Peyer's patch (tissue), 4 donors: ENCODE results near the gene PDE4D. TPM values are rescaled to one million over a fixed set of nuclear protein-coding genes. Genes with fewer than 3 reads are reported as not detected.

Source experiments
- DNase-seq, 3 donors: peaks; one replicate each; pipeline ENCODE4 v3.0.0-alpha.2; 2017 to 2019
- H3K27ac ChIP-seq, 4 donors: fragments of 200-600 bp; sonication (generic); one replicate each; pipeline ENCODE4 v1.5.1; 2016 to 2019
- H3K27me3 ChIP-seq, 2 donors: fragments of 200-600 bp; sonication (generic); one replicate each; pipeline ENCODE4 v1.5.1; 2019
- H3K36me3 ChIP-seq, 3 donors: fragments of 200-600 bp; sonication (generic); one replicate each; pipeline ENCODE4 v1.5.1; 2016 to 2019
- H3K4me1 ChIP-seq, 4 donors: fragments of 200-600 bp; sonication (generic); one replicate each; pipeline ENCODE4 v1.5.1; 2016 to 2019
- H3K4me3 ChIP-seq, 4 donors: fragments of 200-600 bp; sonication (generic); 1 replicate in 3 of 4; 2 replicates in 1 of 4; pipeline ENCODE4 v1.5.1; 2016 to 2019; ENCODE audit warnings: mild to moderate bottlenecking in 1 of 4
- H3K9me3 ChIP-seq, 4 donors: fragments of 200-600 bp; sonication (generic); one replicate each; pipeline ENCODE4 v1.5.1; 2016 to 2019; ENCODE audit warnings: mild to moderate bottlenecking in 1 of 4
- POLR2A ChIP-seq, 2 donors: fragments of 450-650 bp; IDR thresholded peaks; one replicate each; pipeline ENCODE4 v1.5.1; 2017; ENCODE audit warnings: antibody characterized with exemption in 2 of 2, mild to moderate bottlenecking in 2 of 2, moderate library complexity in 2 of 2
- total RNA-seq, 4 donors: library from RNA; depleted of rRNA; stranded (reverse); fragments of >200 nt; gene quantifications; one replicate each; pipeline ENCODE4 v1.1.0, GENCODE V29; 2016
- TF ChIP-seq, protein P1 (sequence below), 6 experiments: fragments of 450-650 bp in 4 of 6; fragments of 200-600 bp in 2 of 6; sonication (generic) in 1 of 6; IDR thresholded peaks; one replicate each; pipeline ENCODE4 v1.5.1; 2017 to 2019; ENCODE audit warnings: antibody characterized with exemption in 6 of 6, mild to moderate bottlenecking in 3 of 6, moderate library complexity in 1 of 6

PDE4D gene
- total RNA-seq, 4 donors from 2014 or later = 19.8 to 89.1 (median 43.9) TPM

DNA sequence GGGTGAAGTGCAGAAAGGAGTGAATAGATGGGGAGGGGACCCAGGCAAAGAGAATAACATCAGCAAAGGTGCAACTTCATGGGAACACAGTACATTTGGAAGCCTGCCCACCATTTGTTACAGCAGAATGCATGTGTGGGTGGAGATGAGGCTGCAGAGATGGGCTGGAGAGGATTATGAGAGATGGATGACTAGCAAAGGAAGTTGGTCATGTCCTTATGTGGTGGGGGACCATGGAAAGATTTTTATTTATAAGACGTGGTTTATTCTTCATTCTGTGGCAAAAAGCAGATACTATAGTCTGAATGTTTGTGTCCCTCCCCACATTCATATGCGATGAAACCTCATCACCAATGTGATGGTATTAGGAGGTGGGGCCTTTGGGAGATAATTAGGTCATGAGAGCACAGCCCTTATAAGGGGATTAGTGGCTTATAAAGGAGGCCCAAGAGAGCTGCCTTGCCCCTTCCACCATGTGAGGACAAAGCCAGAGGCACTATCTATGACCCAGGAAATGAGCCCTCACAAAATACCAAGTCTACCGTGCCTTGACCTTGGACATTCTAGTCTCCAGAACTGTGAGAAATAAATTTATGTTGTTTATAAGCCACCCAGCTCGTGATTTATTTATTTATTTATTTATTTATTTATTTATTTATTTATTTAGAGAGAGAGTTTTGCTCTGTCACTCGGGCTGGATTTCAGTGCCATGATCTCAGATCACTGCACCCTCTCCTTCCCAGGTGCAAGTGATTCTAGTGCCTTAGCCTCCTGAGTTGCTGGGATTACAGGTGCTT is 827.0 kb downstream of the PDE4D start:
- TF ChIP-seq POLR2A (IDR thresholded peaks at IDR 0.05) = no peak
- TF ChIP-seq, protein P1, sequence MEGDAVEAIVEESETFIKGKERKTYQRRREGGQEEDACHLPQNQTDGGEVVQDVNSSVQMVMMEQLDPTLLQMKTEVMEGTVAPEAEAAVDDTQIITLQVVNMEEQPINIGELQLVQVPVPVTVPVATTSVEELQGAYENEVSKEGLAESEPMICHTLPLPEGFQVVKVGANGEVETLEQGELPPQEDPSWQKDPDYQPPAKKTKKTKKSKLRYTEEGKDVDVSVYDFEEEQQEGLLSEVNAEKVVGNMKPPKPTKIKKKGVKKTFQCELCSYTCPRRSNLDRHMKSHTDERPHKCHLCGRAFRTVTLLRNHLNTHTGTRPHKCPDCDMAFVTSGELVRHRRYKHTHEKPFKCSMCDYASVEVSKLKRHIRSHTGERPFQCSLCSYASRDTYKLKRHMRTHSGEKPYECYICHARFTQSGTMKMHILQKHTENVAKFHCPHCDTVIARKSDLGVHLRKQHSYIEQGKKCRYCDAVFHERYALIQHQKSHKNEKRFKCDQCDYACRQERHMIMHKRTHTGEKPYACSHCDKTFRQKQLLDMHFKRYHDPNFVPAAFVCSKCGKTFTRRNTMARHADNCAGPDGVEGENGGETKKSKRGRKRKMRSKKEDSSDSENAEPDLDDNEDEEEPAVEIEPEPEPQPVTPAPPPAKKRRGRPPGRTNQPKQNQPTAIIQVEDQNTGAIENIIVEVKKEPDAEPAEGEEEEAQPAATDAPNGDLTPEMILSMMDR (IDR thresholded peaks at IDR 0.05) = no peak
- Histone ChIP-seq H3K4me1 (no peaks in the 10 kb centered on the region), H3K36me3 (no peaks in the 10 kb centered on the region), H3K9me3 (no peaks in the 10 kb centered on the region), H3K27ac (no peak overlapping the region), H3K4me3 (no peak overlapping the region), H3K27me3 (no peaks in the 10 kb centered on the region)
- no peak for DNase-seq

- no peak overlapping the region for H3K4me3 ChIP-seq
- DNase-seq = no peak
- no peaks in the 10 kb centered on the region for H3K27me3 ChIP-seq
- H3K9me3 ChIP-seq = no peaks in the 10 kb centered on the region
- H3K36me3 ChIP-seq = no peaks in the 10 kb centered on the region
- no peak overlapping the region for H3K27ac ChIP-seq
- H3K4me1 ChIP-seq = no peaks in the 10 kb centered on the region
- no peak for TF ChIP-seq POLR2A (IDR thresholded peaks at IDR 0.05)
- TF ChIP-seq, protein P1 (IDR thresholded peaks at IDR 0.05) = no peak
Measured at GRCh38 chr5:59065554-59065953, 828.0 kb downstream of the PDE4D start.

GRCh38 chr5:59064293-59064692 is 829.2 kb downstream of the PDE4D start:
- H3K36me3 ChIP-seq = no peaks in the 10 kb centered on the region
- H3K4me1 ChIP-seq = no peaks in the 10 kb centered on the region
- H3K27me3 ChIP-seq = no peaks in the 10 kb centered on the region
- no peak overlapping the region for H3K27ac ChIP-seq
- no peaks in the 10 kb centered on the region for H3K9me3 ChIP-seq
- no peak for DNase-seq
- H3K4me3 ChIP-seq = no peak overlapping the region
- TF ChIP-seq, protein P1 (IDR thresholded peaks at IDR 0.05) = no peak
- TF ChIP-seq POLR2A (IDR thresholded peaks at IDR 0.05) = no peak

- Histone ChIP-seq H3K4me1 (no peaks in the 10 kb centered on the region), H3K27ac (no peak overlapping the region), H3K4me3 (no peak overlapping the region), H3K9me3 (no peaks in the 10 kb centered on the region), H3K27me3 (no peaks in the 10 kb centered on the region), H3K36me3 (no peaks in the 10 kb centered on the region)
- TF ChIP-seq, protein P1 (IDR thresholded peaks at IDR 0.05) = no peak
- TF ChIP-seq POLR2A (IDR thresholded peaks at IDR 0.05) = no peak
- no peak for DNase-seq
Measured at GRCh38 chr5:59062986-59063683, 830.4 kb downstream of the PDE4D start.

DNA sequence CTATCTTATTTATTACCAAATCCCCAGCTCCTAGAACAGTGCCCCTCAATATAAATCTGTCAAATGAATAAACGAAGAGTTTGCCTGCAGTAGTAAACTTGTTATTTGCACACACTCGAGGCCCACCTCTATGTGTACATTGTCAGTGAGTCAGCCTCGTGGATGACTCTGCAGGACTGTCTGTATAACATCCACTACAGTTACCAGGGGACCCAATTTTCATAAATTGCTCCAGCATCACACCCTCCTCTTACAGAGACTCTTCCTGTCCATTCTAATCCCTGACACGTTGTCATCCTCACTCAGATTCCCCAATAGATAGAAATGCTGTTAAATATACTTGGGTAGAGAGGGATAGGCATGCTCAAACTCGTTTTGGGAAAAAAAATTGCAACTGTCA is 832.1 kb downstream of the PDE4D start:
- H3K36me3 ChIP-seq = no peaks in the 10 kb centered on the region
- H3K4me3 ChIP-seq = no peak overlapping the region
- TF ChIP-seq, protein P1 (IDR thresholded peaks at IDR 0.05) = no peak
- no peak for TF ChIP-seq POLR2A (IDR thresholded peaks at IDR 0.05)
- no peaks in the 10 kb centered on the region for H3K4me1 ChIP-seq
- no peak for DNase-seq
- H3K9me3 ChIP-seq = no peaks in the 10 kb centered on the region
- no peak overlapping the region for H3K27ac ChIP-seq
- H3K27me3 ChIP-seq = no peaks in the 10 kb centered on the region
